Gastroesophageal sphincter (tissue), 4 donors: Measurements from ENCODE around the gene AAK1. TPM values are rescaled to one million over a fixed set of nuclear protein-coding genes. Genes with fewer than 3 reads are reported as not detected.
"Not testable (repeated sequence)": the region's sequence is repeated elsewhere in the genome, so short reads cannot be mapped to it uniquely, and the experiment has no call there.

ENCODE experiments used
- ATAC-seq: fragments of 150-250 bp; one replicate; pipeline ENCODE4 v1.9.1; 2016; ENCODE audit warnings: mild to moderate bottlenecking, moderate library complexity
- H3K27ac ChIP-seq, 4 donors: fragments of 200-600 bp; sonication (generic) in 3 of 4; 1 replicate in 3 of 4; 2 replicates in 1 of 4; pipeline ENCODE4 v1.5.1; 2016 to 2019
- H3K27me3 ChIP-seq: fragments of 200-600 bp; sonication (generic); one replicate; pipeline ENCODE4 v1.5.1; 2019
- H3K36me3 ChIP-seq, 2 donors: fragments of 200-600 bp; sonication (generic); one replicate each; pipeline ENCODE4 v1.5.1; 2019; ENCODE audit warnings: control low read depth in 1 of 2
- H3K4me1 ChIP-seq, 3 donors: fragments of 200-600 bp; sonication (generic); 1 replicate in 2 of 3; 2 replicates in 1 of 3; pipeline ENCODE4 v1.5.1; 2016 to 2019; ENCODE audit warnings: control low read depth in 2 of 3
- H3K4me3 ChIP-seq, 2 donors: fragments of 200-600 bp; sonication (generic); one replicate each; pipeline ENCODE4 v1.5.1; 2019; ENCODE audit warnings: mild to moderate bottlenecking in 1 of 2, moderate library complexity in 1 of 2
- H3K9me3 ChIP-seq, 3 donors: fragments of 200-600 bp; sonication (generic); one replicate each; pipeline ENCODE4 v1.5.1; 2017 to 2019; ENCODE audit warnings: control low read depth in 2 of 3
- EP300 ChIP-seq: sonication (generic); formaldehyde crosslinking; IDR thresholded peaks from one replicate; pipeline ENCODE4 v1.6.1; 2017; ENCODE audit warnings: antibody characterized with exemption, mild to moderate bottlenecking
- POLR2A ChIP-seq, 2 donors: fragments of 450-650 bp; IDR thresholded peaks; one replicate each; pipeline ENCODE4 v1.6.1; 2017; ENCODE audit warnings: antibody characterized with exemption in 2 of 2, mild to moderate bottlenecking in 2 of 2, moderate library complexity in 1 of 2
- POLR2AphosphoS5 ChIP-seq: sonication (generic); formaldehyde crosslinking; IDR thresholded peaks from one replicate; pipeline ENCODE4 v1.6.1; 2017; ENCODE audit warnings: antibody characterized with exemption
- WGBS, 2 donors: methylation state at CpG; one replicate each; pipeline ENCODE4 v1.1.5; 2018; ENCODE audit warnings: low coverage in 1 of 2; 5-methylcytosine and 5-hydroxymethylcytosine counted together
- total RNA-seq, 4 donors: library from RNA; depleted of rRNA; stranded (reverse); fragments of >200 nt; gene quantifications; one replicate each; pipeline ENCODE4 v1.1.0, GENCODE V29; 2016
- TF ChIP-seq, protein P1 (sequence below), 4 experiments: fragments of 200-600 bp in 2 of 4; fragments of 450-650 bp in 2 of 4; sonication (generic) in 1 of 4; IDR thresholded peaks; one replicate each; pipeline ENCODE4 v1.5.1; 2017 to 2019; ENCODE audit warnings: antibody characterized with exemption in 4 of 4, mild to moderate bottlenecking in 2 of 4, moderate library complexity in 2 of 4

Gene AAK1
- total RNA-seq, 4 donors from 2014 or later = 32.3 to 55.9 (median 49.6) TPM

DNA sequence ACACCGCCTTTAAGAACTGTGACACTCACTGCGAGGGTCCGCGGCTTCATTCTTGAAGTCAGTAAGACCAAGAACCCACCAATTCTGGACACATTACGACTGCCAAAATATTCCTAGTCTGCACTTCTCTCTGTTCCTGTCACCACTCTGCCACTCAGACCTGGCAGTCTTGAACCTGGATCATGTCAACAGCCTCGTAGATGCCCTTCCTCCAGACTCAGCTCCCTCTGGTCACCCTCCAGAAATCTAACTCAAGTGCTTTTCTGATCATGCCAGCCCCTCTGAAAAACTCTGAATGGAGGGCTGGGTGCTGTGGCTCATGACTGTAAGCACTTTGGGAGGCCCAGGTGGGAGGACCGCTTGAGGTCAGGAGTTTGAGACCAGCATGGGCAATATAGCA, 20.3 kb downstream of the AAK1 start:
- Histone ChIP-seq H3K27ac (no peak overlapping the region), H3K27me3 (no peaks in the 10 kb centered on the region), H3K4me1 (peaks cover 0 to 52% (median 2%) of the 10 kb centered on the region in 3 donors), H3K36me3 (peaks cover 0 to 5% of the 10 kb centered on the region in 2 donors), H3K4me3 (no peak overlapping the region), H3K9me3 (no peaks in the 10 kb centered on the region)
- 88 to 96% methylated on average over 5 to 7 of the region's 7 CpGs for WGBS, 2 donors
- ATAC-seq = no peak
- TF ChIP-seq POLR2AphosphoS5 (no peak), EP300 (no peak), POLR2A (IDR thresholded peaks at IDR 0.05) (no peak)
- TF ChIP-seq, protein P1, sequence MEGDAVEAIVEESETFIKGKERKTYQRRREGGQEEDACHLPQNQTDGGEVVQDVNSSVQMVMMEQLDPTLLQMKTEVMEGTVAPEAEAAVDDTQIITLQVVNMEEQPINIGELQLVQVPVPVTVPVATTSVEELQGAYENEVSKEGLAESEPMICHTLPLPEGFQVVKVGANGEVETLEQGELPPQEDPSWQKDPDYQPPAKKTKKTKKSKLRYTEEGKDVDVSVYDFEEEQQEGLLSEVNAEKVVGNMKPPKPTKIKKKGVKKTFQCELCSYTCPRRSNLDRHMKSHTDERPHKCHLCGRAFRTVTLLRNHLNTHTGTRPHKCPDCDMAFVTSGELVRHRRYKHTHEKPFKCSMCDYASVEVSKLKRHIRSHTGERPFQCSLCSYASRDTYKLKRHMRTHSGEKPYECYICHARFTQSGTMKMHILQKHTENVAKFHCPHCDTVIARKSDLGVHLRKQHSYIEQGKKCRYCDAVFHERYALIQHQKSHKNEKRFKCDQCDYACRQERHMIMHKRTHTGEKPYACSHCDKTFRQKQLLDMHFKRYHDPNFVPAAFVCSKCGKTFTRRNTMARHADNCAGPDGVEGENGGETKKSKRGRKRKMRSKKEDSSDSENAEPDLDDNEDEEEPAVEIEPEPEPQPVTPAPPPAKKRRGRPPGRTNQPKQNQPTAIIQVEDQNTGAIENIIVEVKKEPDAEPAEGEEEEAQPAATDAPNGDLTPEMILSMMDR (IDR thresholded peaks at IDR 0.05) = no peak

DNA sequence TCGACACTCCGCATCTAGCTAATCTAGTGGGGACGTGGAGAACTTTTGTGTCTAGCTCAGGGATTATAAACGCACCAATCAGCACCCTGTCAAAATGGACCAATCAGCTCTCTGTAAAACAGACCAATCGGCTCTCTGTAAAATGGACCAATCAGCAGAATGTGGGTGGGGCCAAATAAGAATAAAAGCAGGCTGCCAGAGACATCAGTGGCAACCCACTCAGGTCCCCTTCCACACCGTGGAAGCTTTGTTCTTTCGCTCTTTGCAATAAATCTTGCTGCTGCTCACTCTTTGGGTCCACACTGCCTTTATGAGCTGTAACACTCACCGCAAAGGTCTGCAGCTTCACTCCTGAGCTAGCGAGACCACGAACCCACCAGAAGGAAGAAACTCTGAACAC, 20.7 kb downstream of the AAK1 start:
- WGBS, 2 donors = 100% methylated on average over 3 of the region's 10 CpGs; no CpG with 5 or more reads in 1 of the 2 donors

DNA sequence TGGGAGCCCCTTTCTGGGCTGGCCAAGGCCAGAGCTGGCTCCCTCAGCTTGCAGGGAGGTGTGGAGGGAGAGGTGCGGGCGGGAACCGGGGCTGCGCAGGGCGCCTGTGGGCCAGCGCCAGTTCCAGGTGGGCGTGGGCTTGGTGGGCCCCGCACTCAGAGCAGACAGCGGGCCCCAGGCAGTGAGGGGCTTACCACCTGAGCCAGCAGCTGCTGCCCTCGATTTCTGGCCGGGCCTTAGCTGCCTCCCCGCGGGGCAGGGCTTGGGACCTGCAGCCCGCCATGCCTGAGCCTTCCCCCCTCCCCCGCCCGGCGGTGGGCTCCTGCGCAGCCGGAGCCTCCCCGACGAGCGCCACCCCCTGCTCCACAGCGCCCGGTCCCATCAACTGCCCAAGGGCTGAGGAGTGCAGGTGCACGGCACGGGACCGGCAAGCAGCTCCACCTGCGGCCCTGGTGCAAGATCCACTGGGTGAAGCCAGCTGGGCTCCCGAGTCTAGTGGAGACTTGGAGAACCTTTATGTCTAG, 21.5 kb downstream of the AAK1 start:
- not testable (repeated sequence) for ATAC-seq, H3K4me3 ChIP-seq, H3K27ac ChIP-seq, H3K9me3 ChIP-seq, H3K27me3 ChIP-seq, H3K36me3 ChIP-seq
- no CpG with 5 or more reads among the region's 29 CpGs for WGBS, 2 donors
- H3K4me1 ChIP-seq = peaks cover 0 to 62% (median 2%) of the 10 kb centered on the region in 3 donors

More for the DNA sequence above, 20.7 kb downstream of the AAK1 start:
- ATAC-seq, H3K36me3 ChIP-seq, H3K9me3 ChIP-seq, H3K4me3 ChIP-seq, H3K27me3 ChIP-seq, H3K27ac ChIP-seq: not testable (repeated sequence)
- H3K4me1 ChIP-seq = peaks cover 0 to 55% (median 2%) of the 10 kb centered on the region in 3 donors

DNA sequence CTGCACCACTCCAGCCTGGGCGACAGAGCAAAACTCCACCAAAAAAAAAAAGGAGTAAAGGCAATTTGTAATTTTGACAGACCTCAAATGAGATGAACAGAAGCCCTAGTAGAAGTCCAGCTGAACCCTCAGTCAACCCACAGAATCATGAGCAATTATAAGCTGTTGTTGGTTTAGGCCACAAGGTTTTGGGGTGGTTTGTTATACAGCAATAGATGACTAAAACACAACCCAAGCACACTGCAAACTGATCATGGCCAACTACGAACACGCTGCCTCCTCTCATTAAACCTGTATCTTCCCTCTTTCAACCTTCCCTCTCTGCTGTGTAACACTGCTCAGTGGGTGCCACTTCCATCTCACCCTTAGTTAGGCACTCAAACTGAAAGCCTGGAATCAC, 22.1 kb downstream of the AAK1 start:
- no peak for TF ChIP-seq EP300
- TF ChIP-seq, protein P1 (IDR thresholded peaks at IDR 0.05) = no peak
- no peak for TF ChIP-seq POLR2A (IDR thresholded peaks at IDR 0.05)
- TF ChIP-seq POLR2AphosphoS5 = no peak
- Histone ChIP-seq H3K9me3 (no peaks in the 10 kb centered on the region), H3K36me3 (peaks cover 0 to 5% of the 10 kb centered on the region in 2 donors), H3K27ac (no peak overlapping the region), H3K27me3 (no peaks in the 10 kb centered on the region), H3K4me1 (peaks cover 0 to 68% (median 2%) of the 10 kb centered on the region in 3 donors), H3K4me3 (no peak overlapping the region)
- 86 to 89% methylated on average over 2 to 3 of the region's 3 CpGs for WGBS, 2 donors
- no peak for ATAC-seq

DNA sequence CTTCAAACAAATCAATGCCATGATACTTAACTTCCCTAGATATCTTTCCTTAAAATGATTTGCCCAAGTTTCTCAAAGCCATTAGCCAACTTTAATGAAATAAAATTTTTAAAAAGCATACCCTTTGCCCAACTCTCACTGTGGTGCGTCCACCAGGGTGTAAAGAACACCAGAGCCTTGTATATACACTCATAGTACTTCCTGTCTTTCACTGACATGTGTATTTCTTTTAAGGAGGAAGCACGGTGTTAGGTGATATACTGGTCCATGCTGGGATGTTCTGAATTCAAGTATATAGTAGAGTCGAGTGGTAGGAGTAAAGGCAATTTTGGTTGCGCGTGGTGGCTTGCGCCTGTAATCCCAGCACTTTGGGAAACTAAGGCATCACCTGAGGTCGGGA, 22.7 kb downstream of the AAK1 start:
- no peaks in the 10 kb centered on the region for H3K9me3 ChIP-seq
- H3K36me3 ChIP-seq = peaks cover 0 to 5% of the 10 kb centered on the region in 2 donors
- no peak overlapping the region for H3K4me3 ChIP-seq
- ATAC-seq = no peak
- H3K27me3 ChIP-seq = no peaks in the 10 kb centered on the region
- TF ChIP-seq POLR2A (IDR thresholded peaks at IDR 0.05) = no peak
- no peak for TF ChIP-seq POLR2AphosphoS5
- TF ChIP-seq, protein P1 (IDR thresholded peaks at IDR 0.05) = no peak
- no peak for TF ChIP-seq EP300
- 89 to 95% methylated on average over 1 to 7 of the region's 7 CpGs for whole genome bisulfite sequencing, 2 donors
- peaks cover 0 to 71% (median 2%) of the 10 kb centered on the region in 3 donors for H3K4me1 ChIP-seq
- no peak overlapping the region for H3K27ac ChIP-seq

DNA sequence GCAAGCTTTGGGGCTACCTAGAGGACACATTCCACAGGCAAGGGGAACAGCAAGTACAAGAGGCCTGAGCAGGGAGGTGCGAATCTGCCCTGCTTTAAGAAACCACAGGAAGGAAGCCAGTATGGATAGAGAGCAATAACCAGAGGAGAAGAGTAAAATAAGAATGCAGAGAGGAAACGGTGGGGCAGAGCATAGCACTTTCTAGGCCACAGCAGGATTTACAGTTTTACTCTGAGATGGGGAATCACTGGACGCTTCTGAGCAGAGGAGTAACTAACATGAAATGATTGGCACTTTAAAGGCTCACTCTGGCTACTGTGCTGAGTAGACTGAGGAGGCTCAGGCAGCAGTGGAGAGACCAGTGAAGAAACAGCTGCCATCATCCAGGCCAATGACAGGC, 23.8 kb downstream of the AAK1 start:
- no peaks in the 10 kb centered on the region for H3K27me3 ChIP-seq
- 55 to 82% methylated on average over 3 of the region's 3 CpGs for WGBS, 2 donors
- peaks cover 0 to 67% (median 2%) of the 10 kb centered on the region in 3 donors for H3K4me1 ChIP-seq
- TF ChIP-seq POLR2AphosphoS5 (no peak), EP300 (no peak), POLR2A (IDR thresholded peaks at IDR 0.05) (no peak)
- TF ChIP-seq, protein P1 (IDR thresholded peaks at IDR 0.05) = no peak
- H3K36me3 ChIP-seq = peaks cover 0 to 5% of the 10 kb centered on the region in 2 donors
- H3K27ac ChIP-seq = no peak overlapping the region
- no peak overlapping the region for H3K4me3 ChIP-seq
- H3K9me3 ChIP-seq = no peaks in the 10 kb centered on the region
- no peak for ATAC-seq
